GM18951 (cell line): ENCODE results near the gene HPS4.
"Not testable (repeated sequence)": the region's sequence is repeated elsewhere in the genome, so short reads cannot be mapped to it uniquely, and the experiment has no call there.

ENCODE experiments used
- POLR2A ChIP-seq: IDR thresholded peaks from 4 replicates; pipeline ENCODE4 v1.6.1; 2011; ENCODE audit warnings: mild to moderate bottlenecking; ENCODE audit not compliant: insufficient read length, insufficient read depth; ENCODE audit errors: extremely low read depth
- in situ Hi-C: fragments of 300-500 bp; cut with MboI; formaldehyde crosslinking; loops from one replicate; pipeline ENCODE4 v1.12.0; 2022; ENCODE audit warnings: low sequenced_read_pairs, mixed read lengths, inconsistent platforms; ENCODE audit not compliant: unreplicated experiment

Gene HPS4

GRCh38 chr22:26417406-26417805 is 66.2 kb downstream of the HPS4 start:
- in situ Hi-C loops, result no loop called here

GRCh38 chr22:26416670-26417276 is 66.8 kb downstream of the HPS4 start:
- in situ Hi-C loops, result no loop called here

More at GRCh38 chr22:26417406-26417805, 66.2 kb downstream of the HPS4 start:
- TF ChIP-seq POLR2A, result no peak

GRCh38 chr22:26416256-26416655 is 67.3 kb downstream of the HPS4 start:
- in situ Hi-C loops, result no loop called here
- TF ChIP-seq POLR2A, result no peak

More at GRCh38 chr22:26416670-26417276, 66.8 kb downstream of the HPS4 start:
- TF ChIP-seq POLR2A, result no peak

DNA sequence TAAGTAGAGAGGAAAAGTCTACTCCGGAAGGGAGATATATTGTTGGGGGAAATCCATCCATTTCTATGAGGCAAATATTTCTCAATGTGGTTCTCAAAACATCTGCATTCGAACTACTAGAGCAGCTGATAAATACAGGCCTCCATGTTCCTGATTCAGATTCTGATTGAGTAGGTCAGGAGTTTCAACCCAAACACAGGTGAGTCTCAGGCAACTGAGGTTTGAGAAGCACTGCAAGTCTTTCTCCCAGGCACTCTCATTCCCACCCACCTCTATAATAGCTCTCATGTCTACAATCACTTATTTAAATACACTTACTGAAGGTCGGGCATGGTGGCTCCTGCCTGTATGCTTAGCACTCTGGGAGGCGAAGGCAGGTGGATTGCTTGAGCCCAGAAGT is 69.2 kb downstream of the HPS4 start:
- in situ Hi-C loops, result no loop called here
- TF ChIP-seq POLR2A, result no peak

GRCh38 chr22:26410386-26410785 is 73.2 kb downstream of the HPS4 start:
- in situ Hi-C loops, result no loop called here

DNA sequence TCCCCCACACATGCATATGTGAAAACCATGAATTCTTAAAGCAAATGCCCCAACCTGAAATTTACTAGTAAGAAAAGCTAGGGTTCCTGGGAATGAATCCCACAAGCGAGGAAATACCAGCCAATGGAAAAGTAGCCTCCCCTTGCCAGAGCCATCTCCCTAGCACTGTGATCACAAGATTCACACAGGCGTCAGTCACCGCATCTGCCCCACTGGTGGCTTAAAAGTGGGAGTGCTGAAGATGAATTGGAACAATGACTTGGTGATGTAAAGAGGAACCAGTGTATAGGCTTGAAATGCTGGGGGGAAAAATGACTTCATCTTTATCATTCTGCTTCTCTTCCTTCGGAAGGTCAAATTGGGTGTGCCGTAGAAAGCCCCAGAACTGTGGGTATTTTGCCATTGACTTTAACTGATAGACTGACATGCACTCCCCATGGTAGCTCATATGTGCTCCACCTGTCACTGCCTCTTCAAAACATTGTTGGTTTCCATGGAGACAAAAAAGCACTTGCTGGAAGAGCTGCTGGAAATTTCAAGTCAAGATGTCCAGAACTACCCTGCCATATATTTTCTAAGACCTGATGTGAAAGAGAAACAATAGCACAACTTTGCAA is 73.8 kb downstream of the HPS4 start:
- no peak for TF ChIP-seq POLR2A
- in situ Hi-C loops, result no loop called here

More at GRCh38 chr22:26410386-26410785, 73.2 kb downstream of the HPS4 start:
- TF ChIP-seq POLR2A, result no peak

- in situ Hi-C loops, result not testable (repeated sequence)
Measured at GRCh38 chr22:26408562-26409220, 74.9 kb downstream of the HPS4 start.

DNA sequence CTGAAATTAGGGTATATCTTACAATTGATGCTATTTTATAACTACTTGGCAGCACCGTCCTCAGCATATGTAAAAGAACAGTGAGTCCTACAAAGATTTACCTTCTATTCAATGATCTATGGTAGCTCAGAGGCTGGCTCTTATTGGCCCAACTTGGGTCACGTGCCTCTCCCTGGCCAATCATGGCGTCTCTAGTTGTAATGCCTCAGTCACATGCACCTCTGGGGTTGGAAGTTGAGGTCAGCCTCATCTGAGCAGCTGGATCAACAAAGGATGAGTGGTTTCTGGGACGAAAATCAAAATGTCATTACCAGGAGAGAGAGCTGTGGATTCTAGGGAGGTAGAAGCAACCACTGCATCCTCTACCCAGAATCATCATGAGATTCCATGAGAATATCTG is 77.5 kb downstream of the HPS4 start:
- in situ Hi-C loops, result no loop called here

GRCh38 chr22:26404851-26405421 is 78.6 kb downstream of the HPS4 start:
- TF ChIP-seq POLR2A, result no peak
- in situ Hi-C loops, result loop anchor here (5.0 kb wide), 1 partner anchor 52 kb away; no protein-coding TSS in a partner anchor

More for the DNA sequence above, 77.5 kb downstream of the HPS4 start:
- TF ChIP-seq POLR2A, result no peak

DNA sequence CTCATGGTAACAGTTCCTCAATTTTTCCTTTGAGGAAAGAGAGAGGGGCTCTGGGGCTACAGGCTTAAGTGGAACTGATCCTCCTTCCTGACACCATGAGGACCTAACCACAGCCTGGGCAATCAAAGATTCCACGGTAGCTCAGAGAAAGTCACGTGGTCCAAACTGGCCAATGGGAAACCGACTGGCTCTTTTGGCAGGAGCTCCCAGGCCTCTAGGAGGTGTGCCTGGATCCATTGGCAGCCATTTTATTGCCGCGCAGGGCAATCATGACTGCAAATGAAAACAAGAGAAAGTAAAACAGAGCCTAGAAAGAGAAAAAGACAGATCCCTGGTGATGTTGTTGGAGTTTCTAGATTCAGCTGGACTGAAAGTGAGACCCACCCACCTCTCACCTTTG is 81.9 kb downstream of the HPS4 start:
- TF ChIP-seq POLR2A, result no peak
- in situ Hi-C loops, result loop anchor here (5.0 kb wide), 1 partner anchor 56 kb away; no protein-coding TSS in a partner anchor
